ENCODE measurements around the gene JAK1.
"Not testable (repeated sequence)": the region's sequence is repeated elsewhere in the genome, so short reads cannot be mapped to it uniquely, and the experiment has no call there.

The JAK1 gene

GRCh38 chr1:64839732-64840405, 126.5 kb downstream of the JAK1 start:
- no peak for DNase-seq (ENCODE audit: low read depth in 2 of 2)

DNA sequence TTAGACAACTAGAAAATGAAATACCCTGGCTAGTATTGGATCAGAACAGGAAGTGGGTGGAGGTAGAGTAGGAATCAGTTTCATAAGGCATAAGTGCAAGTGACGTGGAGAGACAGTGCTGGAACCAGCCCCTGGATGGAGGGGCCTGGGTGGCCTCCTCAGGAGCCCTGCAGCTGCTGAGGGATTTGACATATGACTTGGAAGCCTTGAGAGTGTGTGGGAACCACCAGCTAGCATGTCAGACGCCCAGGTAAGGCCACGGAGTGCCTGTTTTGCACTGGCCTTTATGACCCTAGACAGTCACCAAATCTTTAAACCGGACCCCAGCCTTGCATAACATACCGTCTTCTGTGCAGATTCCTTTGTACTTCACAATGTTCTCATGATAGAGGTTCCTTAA, 127.1 kb downstream of the JAK1 start:
- no peak for DNase-seq (ENCODE audit: low read depth in 2 of 2)

DNA sequence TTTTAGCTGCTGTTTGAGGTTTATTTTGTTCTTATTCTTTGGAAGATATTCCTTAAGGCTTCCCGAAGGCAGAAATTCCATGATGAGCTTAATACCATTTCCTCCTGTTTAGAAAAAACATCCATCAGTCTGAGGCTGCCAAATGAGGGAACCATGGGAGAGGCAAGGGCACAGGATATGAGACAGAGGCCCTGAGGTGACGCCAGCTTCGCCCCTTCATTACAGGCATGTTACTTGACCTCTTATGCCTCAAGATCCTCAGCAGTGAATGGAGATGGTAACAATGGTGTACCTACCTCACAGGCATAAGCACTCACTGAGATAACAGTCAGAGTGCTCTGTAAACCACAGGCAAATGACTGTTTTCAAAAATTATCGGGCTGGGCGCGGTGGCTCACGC, 127.9 kb downstream of the JAK1 start:
- no peak for DNase-seq (ENCODE audit: low read depth in 2 of 2)

DNA sequence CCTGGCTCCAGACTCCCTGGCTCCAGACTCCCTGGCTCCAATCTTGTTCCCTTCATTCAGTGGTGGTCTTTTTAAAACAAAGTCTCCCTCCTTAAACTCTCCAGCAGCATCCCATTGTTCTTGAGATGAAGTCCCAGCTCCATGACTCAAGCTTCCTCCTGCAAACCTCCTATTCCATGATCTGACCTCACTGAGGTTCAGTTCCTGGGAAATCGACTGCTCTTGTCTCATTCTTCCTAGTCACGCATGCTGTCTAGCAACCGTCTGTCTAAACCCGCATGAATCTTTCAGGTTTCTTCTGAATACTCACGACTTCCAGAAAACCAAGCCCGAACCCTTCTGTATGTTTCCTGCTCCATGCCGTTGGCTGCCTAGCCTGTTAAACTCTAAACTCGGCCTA, 129.5 kb downstream of the JAK1 start:
- no peak for DNase-seq (ENCODE audit: low read depth in 2 of 2)

DNA sequence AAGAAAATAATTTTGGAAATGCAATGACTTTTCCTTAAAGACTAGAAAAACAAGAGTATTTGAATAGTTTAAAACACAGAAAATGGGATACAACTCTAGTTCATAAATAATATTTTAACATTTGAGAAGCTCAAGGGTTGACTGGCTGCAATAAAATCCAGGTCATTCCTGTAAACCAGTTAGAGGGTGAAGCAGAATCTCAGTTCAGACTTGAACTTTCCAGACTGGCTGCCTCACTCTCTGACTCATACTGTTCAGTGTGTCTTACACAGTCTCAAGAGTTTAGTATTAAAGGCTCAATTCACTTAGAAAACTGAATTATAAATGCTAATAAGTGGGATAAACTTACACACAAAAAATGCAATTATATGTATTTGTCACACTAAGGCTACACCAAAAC, 131.6 kb downstream of the JAK1 start:
- DNase-seq (ENCODE audit: low read depth in 2 of 2): no peak

DNA sequence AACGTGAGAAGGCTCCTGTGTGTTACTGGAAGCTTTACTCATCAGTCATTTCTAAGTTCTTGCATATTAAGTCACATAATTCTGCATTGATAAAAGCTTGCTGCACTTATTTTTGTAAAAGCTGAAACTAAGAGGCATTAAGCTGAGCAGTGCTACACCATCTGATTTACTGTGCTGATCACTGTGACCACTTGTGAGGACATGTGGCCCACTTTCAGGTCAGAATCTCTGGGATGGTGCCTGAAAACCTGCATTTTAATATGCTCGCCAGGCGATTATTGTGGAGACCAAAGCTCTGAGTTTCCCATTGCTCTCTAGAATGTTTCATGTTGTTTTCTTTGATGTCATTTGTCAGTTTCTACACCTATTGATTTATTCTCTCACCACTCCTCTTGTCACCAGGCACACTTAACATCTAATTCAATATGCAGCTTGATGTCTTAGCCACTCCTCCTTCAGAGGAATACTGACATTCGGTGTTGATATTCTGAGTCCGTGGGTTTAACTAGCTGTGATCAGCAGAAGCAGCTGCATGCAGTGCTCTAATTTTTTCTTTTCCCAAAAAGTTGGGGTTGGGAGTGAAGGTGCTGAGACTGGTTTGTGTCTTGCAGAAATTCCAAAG, 136.2 kb downstream of the JAK1 start:
- DNase-seq (ENCODE audit: low read depth in 2 of 2): no peak

GRCh38 chr1:64829411-64830029, 136.8 kb downstream of the JAK1 start:
- DNase-seq (ENCODE audit: low read depth in 2 of 2): no peak

GRCh38 chr1:64828829-64829228, 137.5 kb downstream of the JAK1 start:
- no peak for DNase-seq (ENCODE audit: low read depth in 2 of 2)

DNA sequence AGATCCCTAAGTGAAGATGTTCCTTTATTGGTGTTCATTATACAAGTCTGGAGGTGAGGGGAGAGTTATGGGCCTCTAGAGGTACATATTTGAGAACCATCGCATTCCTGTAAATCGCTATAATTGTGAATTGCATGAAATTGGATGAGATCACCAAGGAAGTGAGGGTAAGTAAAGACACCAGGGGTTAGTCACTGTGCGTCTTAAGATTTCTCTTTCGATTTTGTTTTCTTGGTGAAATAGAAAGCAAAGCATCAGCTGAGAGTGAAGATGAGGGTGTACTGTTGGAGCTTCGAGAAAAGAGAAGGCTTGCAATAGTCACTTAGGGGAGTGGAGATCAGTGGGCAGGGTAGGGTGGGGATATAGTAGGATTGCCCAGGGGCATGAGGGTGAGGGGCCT, 139.4 kb downstream of the JAK1 start:
- no peak for DNase-seq (ENCODE audit: low read depth in 2 of 2)

- DNase-seq (ENCODE audit: low read depth in 2 of 2): peak; percentile 20 to 26
Observed at GRCh38 chr1:64823691-64824476, 142.5 kb downstream of the JAK1 start.

GRCh38 chr1:64822621-64823020, 143.7 kb downstream of the JAK1 start:
- no peak for DNase-seq (ENCODE audit: low read depth in 2 of 2)

GRCh38 chr1:64820572-64820971, 145.8 kb downstream of the JAK1 start:
- DNase-seq (ENCODE audit: low read depth in 2 of 2): not testable (repeated sequence)

DNA sequence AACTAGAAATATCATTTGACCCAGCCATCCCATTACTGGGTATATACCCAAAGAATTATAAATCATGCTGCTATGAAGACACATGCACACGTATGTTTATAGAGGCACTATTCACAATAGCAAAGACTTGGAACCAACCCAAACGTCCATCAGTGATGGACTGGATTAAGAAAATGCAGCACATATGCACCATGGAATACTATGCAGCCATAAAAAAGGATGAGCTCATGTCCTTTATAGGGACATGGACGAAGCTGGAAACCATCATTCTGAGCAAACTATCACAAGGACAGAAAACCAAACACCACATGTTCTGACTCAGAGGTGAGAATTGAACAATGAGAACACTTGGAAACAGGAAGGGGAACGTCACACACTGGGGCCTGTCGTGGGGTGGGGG, 149.0 kb downstream of the JAK1 start:
- not testable (repeated sequence) for DNase-seq (ENCODE audit: low read depth in 2 of 2)

DNA sequence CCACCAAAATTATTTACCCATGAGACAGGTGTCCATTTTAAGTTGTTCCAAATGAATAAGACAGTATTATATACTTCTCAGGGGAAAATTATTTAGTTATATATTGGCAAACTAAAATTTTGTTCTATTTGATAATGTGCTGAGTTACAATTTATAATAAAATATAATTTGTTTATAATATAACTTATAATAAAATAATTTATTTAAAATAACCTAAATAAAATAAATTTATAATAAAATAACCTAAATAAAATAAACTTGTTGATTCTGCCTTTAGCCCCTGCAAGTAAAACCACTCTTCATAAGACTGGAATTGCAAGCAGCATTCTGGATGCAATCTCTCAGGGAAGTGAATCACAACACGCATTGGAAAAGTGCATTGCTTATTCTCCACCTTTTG, 151.9 kb downstream of the JAK1 start:
- DNase-seq (ENCODE audit: low read depth in 2 of 2): no peak

DNA sequence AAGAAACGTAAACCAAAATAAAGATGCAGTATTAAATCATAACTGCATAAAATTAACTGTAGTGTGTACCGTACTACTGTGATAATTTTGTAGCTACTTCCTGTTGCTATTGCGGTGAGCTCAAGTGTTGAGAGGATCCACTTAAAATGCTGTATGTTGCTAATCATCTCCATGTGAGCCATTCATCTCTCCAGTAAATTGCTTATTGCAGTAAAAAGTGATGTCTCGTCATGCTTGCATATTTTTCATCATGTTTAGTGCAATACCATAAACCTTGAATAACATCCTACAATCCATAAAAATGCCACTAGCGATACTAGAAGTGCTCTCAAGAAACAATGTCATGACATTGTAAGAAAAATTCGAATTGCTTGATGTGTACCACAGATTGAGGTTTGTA, 155.2 kb downstream of the JAK1 start:
- no peak for DNase-seq (ENCODE audit: low read depth in 2 of 2)

GRCh38 chr1:64810001-64810400, 156.3 kb downstream of the JAK1 start:
- DNase-seq (ENCODE audit: low read depth in 2 of 2): no peak

DNA sequence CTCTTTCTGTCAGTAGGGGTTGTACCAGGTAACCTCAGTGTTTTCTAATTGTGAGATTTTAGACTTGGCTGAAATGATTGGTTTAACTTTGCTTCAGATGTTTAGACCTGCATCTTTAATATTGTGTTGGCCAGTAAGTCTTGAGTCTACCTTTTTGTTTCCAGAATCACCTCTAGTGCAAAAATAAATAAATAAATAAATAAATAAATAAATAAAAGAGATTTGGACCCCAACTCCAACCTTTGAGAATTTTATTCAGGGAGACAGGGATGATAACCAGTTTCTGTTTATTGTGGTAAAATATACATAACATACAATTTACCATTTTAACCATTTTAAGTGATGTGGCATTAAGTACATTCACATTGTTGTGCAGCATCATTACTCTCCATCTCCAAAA, 157.0 kb downstream of the JAK1 start:
- no peak for DNase-seq (ENCODE audit: low read depth in 2 of 2)

- DNase-seq (ENCODE audit: low read depth in 2 of 2): no peak
Observed at GRCh38 chr1:64801851-64802523, 164.4 kb downstream of the JAK1 start.

GRCh38 chr1:64798872-64799271, 167.5 kb downstream of the JAK1 start:
- DNase-seq (ENCODE audit: low read depth in 2 of 2): no peak

- no peak for DNase-seq (ENCODE audit: low read depth in 2 of 2)
Observed at GRCh38 chr1:64790832-64791487, 175.4 kb downstream of the JAK1 start.

All from stimulated activated CD4-positive, alpha-beta T cell treated with anti-CD3 and anti-CD28 coated beads, Interleukin-1b, Interleukin-23, amount 100 ng/mL, for 1 hour (primary cell).